Tongue (tissue), 3 donors: ENCODE results near the gene COQ10B. TPM values are rescaled to one million over a fixed set of nuclear protein-coding genes. Genes with fewer than 3 reads are reported as not detected.

Experiments used
- DNase-seq: peaks from one replicate; pipeline ENCODE4 v3.0.0-alpha.2; 2015
- small RNA-seq: library from RNA; depleted of rRNA; stranded (forward); fragments of <200 nt; gene quantifications from one replicate; pipeline ENCODE3, GENCODE V24; 2014; ENCODE audit warnings: low replicate concordance
- total RNA-seq: library from RNA; depleted of rRNA; stranded (reverse); fragments of >200 nt; gene quantifications from one replicate; pipeline ENCODE4 v1.2.3, GENCODE V29; 2014

COQ10B gene
- total RNA-seq, 1 donor from 2014 or later: 20.7 TPM

GRCh38 chr2:197502201-197502600, 48.8 kb downstream of the COQ10B start:
- DNase-seq: no peak

GRCh38 chr2:197502685-197503084, 49.3 kb downstream of the COQ10B start:
- DNase-seq: no peak

GRCh38 chr2:197504000-197504399, 50.6 kb downstream of the COQ10B start:
- DNase-seq: no peak

- DNase-seq: no peak
Observed at GRCh38 chr2:197504512-197504911, 51.2 kb downstream of the COQ10B start.

- DNase-seq: no peak
Observed at GRCh38 chr2:197506658-197507057, 53.3 kb downstream of the COQ10B start.

- no peak for DNase-seq
Observed at GRCh38 chr2:197513915-197514314, 60.6 kb downstream of the COQ10B start.

- DNase-seq: peak; percentile 22
Observed at GRCh38 chr2:197514754-197515153, 61.4 kb downstream of the COQ10B start.

GRCh38 chr2:197515315-197515738, 62.0 kb downstream of the COQ10B start:
- no peak for DNase-seq

- peak; percentile 98 for DNase-seq
Observed at GRCh38 chr2:197515739-197516392, 62.5 kb downstream of the COQ10B start, which contains the start of gene MOB4. TSS of gene MOB4 (plus strand) at chr2:197516066. CDS start at chr2:197516087, 21 bp downstream.

- DNase-seq: peak; percentile 27
Observed at GRCh38 chr2:197516393-197516761, 63.0 kb downstream of the COQ10B start.

GRCh38 chr2:197517150-197517549, 63.8 kb downstream of the COQ10B start:
- no peak for DNase-seq

Small RNA genes within 50 kb of the gene (small RNA-seq; reads per million reads assigned to genes)
- gene RF00394 (not detected), gene RNU6-1029P (not detected)

Other genes starting within 250 kb of the COQ10B start
- 35.4 TPM for gene ANKRD44, start 142.8 kb upstream of the COQ10B start, total RNA-seq
- gene SF3B1, start 18.5 kb upstream of the COQ10B start, total RNA-seq: 314 TPM
- gene HSPD1, start 46.3 kb downstream of the COQ10B start, total RNA-seq: 322 TPM
- gene HSPE1, start 46.8 kb downstream of the COQ10B start, total RNA-seq: 121 TPM
- 53.4 TPM for gene MOB4, start 62.5 kb downstream of the COQ10B start, total RNA-seq
- gene RFTN2, start 222.0 kb downstream of the COQ10B start, total RNA-seq: 20.4 TPM